ENCODE measurements around the gene VIT.
"Not testable (repeated sequence)": the region's sequence is repeated elsewhere in the genome, so short reads cannot be mapped to it uniquely, and the experiment has no call there.

Gene VIT

GRCh38 chr2:36801088-36801487 lies 104.6 kb downstream of the VIT start:
- no peak for DNase-seq (ENCODE audit: low read depth in 1 of 2, low spot score in 1 of 2)

DNA sequence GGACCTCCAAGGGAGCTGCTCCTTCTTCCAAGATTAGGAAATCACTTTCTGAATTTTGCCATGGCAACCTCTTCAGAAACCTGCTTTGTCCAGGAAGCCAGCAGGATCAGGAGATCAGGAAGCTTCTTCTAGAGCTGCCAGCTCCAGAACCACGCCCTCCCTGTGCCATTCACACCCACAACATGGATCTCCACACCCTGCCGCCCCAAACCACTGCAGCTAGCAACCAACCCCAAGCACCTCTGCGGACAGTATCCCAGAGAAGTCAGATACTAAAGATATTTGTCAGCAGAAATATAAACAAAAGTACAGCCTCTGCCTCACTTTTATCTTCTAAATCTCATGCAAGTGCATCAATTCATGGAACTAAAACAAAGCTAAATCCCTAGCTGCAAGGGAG lies 106.4 kb downstream of the VIT start:
- DNase-seq (ENCODE audit: low read depth in 1 of 2, low spot score in 1 of 2) = no peak

DNA sequence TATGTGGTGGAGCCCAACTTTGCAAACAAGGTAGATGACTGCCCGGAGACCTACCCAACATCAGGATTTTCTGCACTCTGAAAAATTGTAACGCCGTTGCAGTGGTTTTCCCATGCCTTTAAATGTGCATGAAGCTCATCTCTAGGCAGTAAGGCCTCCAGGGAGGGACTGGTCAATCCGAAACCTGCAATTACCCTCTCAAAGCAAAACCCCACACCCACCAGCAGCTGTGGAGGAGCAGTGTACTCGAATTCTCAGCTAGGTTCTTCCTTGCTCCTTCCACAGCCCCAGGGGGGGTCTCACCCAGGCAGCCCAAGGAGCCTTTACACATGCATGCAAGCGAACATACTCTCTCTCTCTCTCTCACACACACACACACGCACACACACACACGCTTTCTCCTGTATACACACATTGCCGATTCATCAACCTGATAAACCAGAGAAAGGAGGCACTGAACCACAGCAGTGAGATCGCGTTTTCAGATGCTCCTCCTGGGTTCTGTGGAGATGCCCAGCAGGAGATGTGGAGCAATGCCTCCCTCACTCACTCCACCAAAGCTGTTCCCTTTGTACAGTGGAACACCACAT lies 109.2 kb downstream of the VIT start:
- no peak for DNase-seq (ENCODE audit: low read depth in 1 of 2, low spot score in 1 of 2)

- DNase-seq (ENCODE audit: low read depth in 1 of 2, low spot score in 1 of 2) = no peak
These were observed 110.8 kb downstream of the VIT start for GRCh38 chr2:36807223-36807886.

- DNase-seq (ENCODE audit: low read depth in 1 of 2, low spot score in 1 of 2) = no peak
These were observed 112.0 kb downstream of the VIT start for GRCh38 chr2:36808386-36809068.

DNA sequence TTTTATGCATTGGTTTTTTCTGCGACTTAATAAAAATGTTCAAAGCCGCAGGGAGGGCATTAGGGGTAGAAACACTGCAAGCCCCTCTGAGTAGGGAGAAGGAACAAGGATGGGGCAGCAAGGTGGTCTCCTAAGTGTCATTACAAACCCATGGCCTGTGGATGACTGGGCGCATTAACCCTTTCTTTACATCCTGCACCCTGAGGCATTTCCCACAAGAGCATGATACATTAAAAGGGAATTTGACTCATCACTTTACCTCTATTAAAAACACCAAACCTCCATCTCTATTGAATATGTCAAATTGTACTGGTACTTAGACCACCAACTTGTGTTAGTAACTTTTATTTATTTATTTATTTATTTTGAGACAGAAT lies 112.5 kb downstream of the VIT start:
- DNase-seq (ENCODE audit: low read depth in 1 of 2, low spot score in 1 of 2) = no peak

DNA sequence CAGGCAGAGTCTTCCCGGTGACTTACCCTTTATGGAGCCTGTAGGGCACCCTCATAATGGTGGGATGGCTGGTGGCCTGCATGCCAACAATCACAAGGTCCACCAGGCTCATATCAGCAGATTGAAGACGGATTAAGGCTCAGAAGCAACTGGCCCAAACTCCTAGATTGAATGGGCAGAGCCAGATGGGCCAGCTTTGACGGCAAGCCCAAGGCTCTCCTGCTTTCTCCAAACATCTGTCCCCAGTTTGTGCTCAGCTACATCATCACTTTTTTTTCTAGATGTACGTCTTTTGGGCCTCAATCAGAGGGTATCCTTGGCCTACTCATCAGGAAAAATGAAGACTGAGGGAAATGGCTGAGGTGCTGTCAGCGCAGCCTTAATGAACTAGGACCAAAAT lies 114.6 kb downstream of the VIT start:
- no peak for DNase-seq (ENCODE audit: low read depth in 1 of 2, low spot score in 1 of 2)

- DNase-seq (ENCODE audit: low read depth in 1 of 2, low spot score in 1 of 2) = no peak
These were observed 115.7 kb downstream of the VIT start for GRCh38 chr2:36812196-36812595.

DNA sequence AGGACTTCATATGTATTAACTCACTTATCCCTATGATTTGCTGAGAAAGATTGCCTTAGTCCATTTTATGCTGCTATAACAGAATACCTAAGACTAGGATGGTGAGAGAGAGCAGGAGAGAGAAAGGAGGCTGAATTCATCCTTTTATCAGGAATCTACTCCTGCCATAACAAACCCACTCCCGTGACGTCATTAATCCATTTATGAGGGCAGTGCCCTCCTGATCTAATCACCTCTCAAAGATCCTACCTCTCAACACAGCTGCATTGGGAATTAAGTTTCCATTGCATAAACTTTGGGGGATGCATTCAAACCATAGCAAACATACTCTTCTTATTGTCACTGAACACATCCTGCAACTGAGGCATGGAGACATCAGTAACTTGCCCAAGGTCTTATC lies 122.0 kb downstream of the VIT start:
- no peak for DNase-seq (ENCODE audit: low read depth in 1 of 2, low spot score in 1 of 2)

DNA sequence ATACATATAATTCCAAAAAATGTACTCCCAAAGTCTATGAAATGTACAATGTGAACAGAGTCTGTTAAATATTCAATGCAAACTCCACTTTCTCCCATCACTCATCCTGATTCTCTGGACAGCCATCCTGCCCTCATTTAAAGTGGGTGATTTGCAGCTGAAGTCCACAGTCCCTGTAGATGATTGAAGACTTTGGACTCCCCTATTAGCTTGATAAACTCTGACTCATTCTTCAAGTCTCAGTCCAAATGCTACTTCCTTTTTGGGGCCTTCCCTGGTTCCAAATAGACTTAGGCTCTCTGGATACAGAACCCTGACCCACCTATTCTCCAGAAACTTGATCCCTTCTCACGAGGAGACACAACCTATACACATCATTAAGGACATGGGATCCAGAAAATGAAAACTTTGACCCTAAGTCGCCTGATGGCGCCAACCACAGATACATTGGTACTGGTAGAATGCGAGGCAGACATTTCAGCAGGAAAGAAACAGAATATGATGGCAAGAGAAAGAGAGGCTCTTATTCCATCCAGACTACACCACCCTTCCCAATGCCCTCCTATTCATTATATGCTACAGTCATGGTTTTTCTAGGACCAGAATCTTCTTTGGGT lies 122.7 kb downstream of the VIT start:
- no peak for DNase-seq (ENCODE audit: low read depth in 1 of 2, low spot score in 1 of 2)

- no peak for DNase-seq (ENCODE audit: low read depth in 1 of 2, low spot score in 1 of 2)
These were observed 124.6 kb downstream of the VIT start for GRCh38 chr2:36820942-36821605.

DNA sequence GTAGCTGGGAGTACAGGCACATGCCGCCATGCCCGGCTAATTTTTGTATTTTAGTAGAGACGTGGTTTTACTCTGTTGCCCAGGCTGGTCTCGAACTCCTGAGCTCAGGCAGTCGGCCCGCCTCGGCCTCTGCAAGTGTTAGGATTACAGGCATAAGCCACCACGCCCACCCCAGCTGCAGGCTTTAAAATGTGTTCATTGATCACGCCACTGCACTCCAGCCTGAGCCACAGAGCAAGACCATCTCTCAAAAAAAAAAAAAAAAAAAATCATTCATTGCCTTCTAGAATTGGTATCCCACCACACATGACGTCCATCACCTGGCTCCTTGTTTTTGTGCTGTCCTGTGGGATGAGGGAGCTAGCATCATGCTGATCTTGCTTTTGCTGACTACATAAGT lies 127.4 kb downstream of the VIT start:
- no peak for DNase-seq (ENCODE audit: low read depth in 1 of 2, low spot score in 1 of 2)

- DNase-seq (ENCODE audit: low read depth in 1 of 2, low spot score in 1 of 2) = no peak
These were observed 127.8 kb downstream of the VIT start for GRCh38 chr2:36824273-36824672.

DNA sequence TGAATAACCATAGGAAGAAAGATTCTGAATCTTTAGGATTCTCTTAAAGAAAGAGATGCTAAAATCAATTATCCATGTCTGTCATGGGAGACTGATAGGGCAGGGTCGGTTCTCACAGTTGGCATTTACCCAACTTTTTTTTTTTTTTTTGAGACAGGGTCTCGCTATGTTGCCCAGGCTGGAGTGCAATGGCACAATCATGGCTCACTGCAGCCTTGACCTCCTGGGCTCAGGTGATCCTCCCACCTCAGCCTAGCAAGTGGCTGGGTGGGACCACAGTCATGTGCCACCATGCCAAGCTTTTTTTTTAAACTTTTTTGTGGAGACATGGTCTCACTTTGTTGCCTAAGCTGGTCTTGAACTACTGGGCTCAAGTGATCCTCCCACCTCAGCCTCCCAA lies 128.2 kb downstream of the VIT start:
- not testable (repeated sequence) for DNase-seq (ENCODE audit: low read depth in 1 of 2, low spot score in 1 of 2)

GRCh38 chr2:36831185-36831584 lies 134.7 kb downstream of the VIT start:
- DNase-seq (ENCODE audit: low read depth in 1 of 2, low spot score in 1 of 2) = no peak

GRCh38 chr2:36834203-36834602 lies 137.7 kb downstream of the VIT start:
- DNase-seq (ENCODE audit: low read depth in 1 of 2, low spot score in 1 of 2) = no peak

DNA sequence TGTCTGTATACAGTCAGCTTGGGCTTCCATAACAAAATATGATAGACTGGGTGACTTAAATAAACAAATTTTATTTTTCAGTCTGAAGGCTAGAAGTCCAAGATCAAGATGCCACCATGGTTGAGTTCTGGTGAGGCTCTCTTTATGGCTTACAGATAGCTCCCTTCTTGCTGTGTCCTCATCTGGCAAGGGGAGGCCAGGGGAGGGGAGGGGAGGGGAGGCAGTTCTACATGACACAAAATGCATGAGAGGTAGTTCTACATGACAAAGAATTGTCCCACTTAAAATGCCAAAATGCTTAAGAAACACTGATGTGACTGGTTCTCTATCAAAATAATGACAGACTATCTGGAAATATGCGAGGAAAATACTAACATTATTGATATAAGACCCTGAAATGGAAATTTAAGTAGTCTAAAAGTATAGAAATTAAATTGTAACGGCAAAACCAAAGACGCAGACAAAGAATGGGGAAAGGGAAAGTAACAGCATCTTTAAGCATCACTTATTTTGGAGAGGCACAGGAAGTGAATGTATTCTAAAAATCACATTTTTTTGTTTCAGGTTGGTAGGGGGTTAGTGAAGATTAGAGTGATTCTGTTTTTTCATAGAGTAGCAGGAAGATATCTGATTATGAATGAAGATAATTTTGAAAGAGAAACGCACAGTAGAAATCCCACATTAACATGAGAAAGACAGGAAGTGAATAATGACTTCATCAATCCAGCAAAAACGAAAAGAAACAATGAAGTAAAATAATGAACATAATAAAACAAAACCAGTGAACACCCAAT lies 138.4 kb downstream of the VIT start:
- DNase-seq (ENCODE audit: low read depth in 1 of 2, low spot score in 1 of 2) = no peak

DNA sequence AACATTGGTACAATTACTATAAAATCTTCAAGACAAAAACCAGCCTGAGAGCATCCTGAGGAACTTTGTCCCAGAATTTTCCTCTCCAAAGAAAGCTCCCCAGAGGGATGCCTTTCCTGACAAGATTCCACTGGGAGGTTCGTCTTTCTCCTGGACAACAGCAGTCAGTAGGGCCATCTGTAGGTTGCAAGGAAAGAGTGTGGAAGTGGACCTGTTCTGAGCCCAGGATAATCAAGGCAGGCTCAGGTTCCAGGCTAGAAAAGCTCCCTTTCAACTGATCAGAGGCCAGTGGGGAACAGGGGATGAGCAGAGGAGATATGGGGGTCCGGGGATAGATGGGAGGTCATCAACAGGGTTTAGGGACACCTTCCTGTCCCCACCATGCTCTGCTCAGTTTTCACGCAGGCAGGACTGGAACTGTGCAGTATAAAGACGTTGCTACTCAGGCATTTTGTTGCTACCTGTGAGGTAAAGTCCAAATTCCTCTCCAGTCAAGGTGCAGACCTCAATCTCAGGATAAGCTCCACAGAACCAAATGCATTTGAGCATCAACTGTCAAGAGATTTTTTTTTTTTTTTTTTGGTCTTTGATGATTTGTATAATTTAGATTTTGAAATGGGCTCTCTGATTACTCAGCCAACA lies 143.6 kb downstream of the VIT start:
- no peak for DNase-seq (ENCODE audit: low read depth in 1 of 2, low spot score in 1 of 2)

DNA sequence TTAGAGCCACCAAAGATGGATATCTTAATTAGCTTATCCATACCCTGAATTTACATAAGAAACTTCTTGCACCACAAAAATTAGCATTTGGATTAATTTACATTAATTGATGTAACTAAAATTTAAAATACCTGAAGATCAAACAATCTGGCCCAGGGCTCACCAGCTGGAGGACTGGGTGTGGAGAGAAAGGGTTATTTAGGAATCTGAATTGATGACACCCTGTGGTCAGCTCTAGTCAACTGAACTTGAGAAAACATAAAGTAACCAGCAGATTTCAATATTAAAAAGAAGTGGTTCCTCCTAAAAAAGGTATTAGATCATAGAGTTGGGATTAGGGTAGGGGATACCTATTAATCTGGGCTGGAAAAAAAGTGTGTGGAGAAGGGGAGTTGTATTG lies 147.3 kb downstream of the VIT start:
- DNase-seq (ENCODE audit: low read depth in 1 of 2, low spot score in 1 of 2) = no peak

- no peak for DNase-seq (ENCODE audit: low read depth in 1 of 2, low spot score in 1 of 2)
These were observed 152.8 kb downstream of the VIT start for GRCh38 chr2:36849265-36849664.

DNA sequence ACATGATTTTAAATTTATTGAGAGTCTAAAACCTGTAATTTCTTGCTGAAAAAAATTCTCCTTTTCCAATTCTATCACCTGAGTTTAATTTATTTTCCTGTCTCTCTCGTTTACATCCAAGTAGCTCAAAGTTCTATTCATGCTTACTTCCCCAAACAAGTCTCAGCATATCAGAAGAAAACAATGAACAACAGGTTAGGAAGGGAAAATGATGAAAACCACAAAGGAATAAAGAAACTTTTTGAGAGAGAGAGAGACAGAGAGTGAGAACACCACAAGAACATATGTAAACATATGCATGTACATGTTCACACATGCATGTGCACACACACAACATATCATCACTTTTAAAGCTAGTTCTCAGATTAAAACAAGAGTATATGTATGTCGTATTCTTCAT lies 157.7 kb downstream of the VIT start:
- DNase-seq (ENCODE audit: low read depth in 1 of 2, low spot score in 1 of 2) = no peak

All from activated CD4-positive, alpha-beta T cell treated with anti-CD3 and anti-CD28 coated beads, Interleukin-2, amount 50 U/mL, for 24 hours (primary cell).